HepG2 (cell line): ENCODE data around the gene MAEA. TPM values are rescaled to one million over a fixed set of nuclear protein-coding genes. Genes with fewer than 3 reads are reported as not detected.

Source experiments
- ATAC-seq: fragments of 200-7000 bp; cut with Tn5 transposase; 3 replicates; pipeline ENCODE4 v1.9.1; 2020; ENCODE audit warnings: mild to moderate bottlenecking, moderate library complexity
- BruUV-seq: library from RNA; stranded (reverse); fragments of 400-500 nt; replicated peaks from 2 replicates; lab custom pipeline; 2021; lab: Mats Ljungman, UMichigan
- CTCF ChIA-PET: fragments of 300-600 bp; formaldehyde crosslinking; extraction: SDS; loops from one replicate; lab custom pipeline; 2021; ENCODE audit warnings: low total read pairs, inconsistent platforms, low intra/inter-chr PET ratio; lab: Yijun Ruan, JAX
- POLR2A ChIA-PET: fragments of 350-600 bp; sonication (Branson Sonifier 250); formaldehyde crosslinking; loops from one replicate; lab custom pipeline; 2020; ENCODE audit warnings: antibody characterized with exemption, inconsistent platforms; lab: Yijun Ruan, JAX
- DNase-seq: peaks from one replicate; pipeline ENCODE4 v3.0.0-alpha.2; 2015; ENCODE audit warnings: low spot score
- FAIRE-seq: peaks from 3 replicates; lab custom pipeline; 2011; peaks lifted over from hg19 to GRCh38; lab: Jason Lieb, UNC
- H2AFZ ChIP-seq: one replicate; pipeline ENCODE4 v1.6.1; 2011; ENCODE audit warnings: low read length, inconsistent platforms
- H3K27ac ChIP-seq: fragments of 300-600 bp; 3 replicates; pipeline ENCODE4 v1.8.0; 2011; ENCODE audit warnings: mixed run types, mild to moderate bottlenecking, mixed read lengths, low read length, inconsistent platforms; ENCODE audit not compliant: insufficient read depth; ENCODE audit errors: extremely low read length
- H3K27me3 ChIP-seq, 2 experiments: fragments of 200-600 bp in 1 of 2; 2 replicates in 1 of 2; 3 replicates in 1 of 2; pipeline versions ENCODE4 v1.6.0 to v1.8.0; 2011; ENCODE audit warnings: low read length in 2 of 2, mild to moderate bottlenecking in 2 of 2, moderate library complexity in 2 of 2, inconsistent platforms in 1 of 2; ENCODE audit not compliant: insufficient read depth in 2 of 2, control insufficient read depth in 1 of 2
- H3K36me3 ChIP-seq, 2 experiments: fragments of 200-600 bp in 1 of 2; replicated peaks in 1 of 2; 2 replicates in 1 of 2; 3 replicates in 1 of 2; pipeline versions ENCODE4 v1.5.1 to v1.8.0; 2011; ENCODE audit warnings: low read length in 2 of 2, inconsistent platforms in 1 of 2; ENCODE audit not compliant: insufficient read depth in 2 of 2, control insufficient read depth in 1 of 2
- H3K4me1 ChIP-seq: 2 replicates; pipeline ENCODE4 v1.5.1; 2012; ENCODE audit warnings: low read length, inconsistent platforms; ENCODE audit not compliant: insufficient read depth
- H3K4me2 ChIP-seq: 2 replicates; pipeline ENCODE4 v1.6.0; 2011; ENCODE audit warnings: low read depth, low read length, inconsistent platforms
- H3K4me3 ChIP-seq, 3 experiments: fragments of 200-600 bp in 1 of 3; sonication (generic), shearing (Covaris generic) in 1 of 3; replicated peaks in 1 of 3; 2 replicates each; pipeline ENCODE4 v1.5.1; 2011 to 2016; ENCODE audit warnings: low read length in 3 of 3, inconsistent platforms in 2 of 3, low read depth in 2 of 3, mild to moderate bottlenecking in 2 of 3, control low read depth in 1 of 3, mixed read lengths in 1 of 3; ENCODE audit not compliant: insufficient read depth in 1 of 3
- H3K79me2 ChIP-seq: one replicate; pipeline ENCODE4 v1.6.1; 2011; ENCODE audit warnings: low read length, inconsistent platforms; ENCODE audit not compliant: insufficient read depth
- H3K9ac ChIP-seq: 2 replicates; pipeline ENCODE4 v1.6.0; 2011; ENCODE audit warnings: mild to moderate bottlenecking, low read depth, low read length, inconsistent platforms; ENCODE audit not compliant: insufficient read depth
- H3K9me3 ChIP-seq: 2 replicates; pipeline ENCODE4 v1.5.1; 2012; ENCODE audit warnings: mild to moderate bottlenecking, low read length
- H4K20me1 ChIP-seq: 2 replicates; pipeline ENCODE4 v1.6.0; 2011; ENCODE audit warnings: inconsistent platforms, mild to moderate bottlenecking, low read length, moderate library complexity; ENCODE audit not compliant: insufficient read depth
- JUNB ChIP-seq: sonication (generic); formaldehyde crosslinking; IDR thresholded peaks from 2 replicates; pipeline ENCODE4 v1.8.0; 2022; ENCODE audit warnings: missing genetic modification reagents, mild to moderate bottlenecking, borderline replicate concordance
- NPAS2 ChIP-seq: sonication (generic); formaldehyde crosslinking; IDR thresholded peaks from 2 replicates; pipeline ENCODE4 v1.8.0; 2022; ENCODE audit warnings: mild to moderate bottlenecking, missing genetic modification reagents, borderline replicate concordance
- PHF8 ChIP-seq: sonication (generic); formaldehyde crosslinking; IDR thresholded peaks from 2 replicates; pipeline ENCODE4 v1.5.0; 2020; ENCODE audit warnings: missing genetic modification reagents
- SP140L ChIP-seq: sonication (generic); formaldehyde crosslinking; IDR thresholded peaks from 2 replicates; pipeline ENCODE4 v1.4.0; 2020; ENCODE audit warnings: missing genetic modification reagents, borderline replicate concordance
- TCF7L2 ChIP-seq: IDR thresholded peaks from 2 replicates; pipeline ENCODE4 v1.6.1; 2011; ENCODE audit warnings: mild to moderate bottlenecking, low read depth, low read length, moderate library complexity
- WIZ ChIP-seq: sonication (generic); formaldehyde crosslinking; IDR thresholded peaks from 2 replicates; pipeline ENCODE4 v1.5.1; 2020; ENCODE audit warnings: mild to moderate bottlenecking, missing genetic modification reagents
- ZFX ChIP-seq: sonication (generic); formaldehyde crosslinking; IDR thresholded peaks from 2 replicates; pipeline ENCODE4 v1.4.0; 2020; ENCODE audit warnings: mild to moderate bottlenecking, low read depth, missing genetic modification reagents, moderate library complexity
- ZKSCAN5 ChIP-seq: sonication (generic); formaldehyde crosslinking; IDR thresholded peaks from 2 replicates; pipeline ENCODE4 v1.5.1; 2020; ENCODE audit warnings: mild to moderate bottlenecking, missing genetic modification reagents
- ZNF564 ChIP-seq: sonication (generic); formaldehyde crosslinking; IDR thresholded peaks from 2 replicates; pipeline ENCODE4 v1.8.1; 2023; ENCODE audit warnings: mild to moderate bottlenecking, missing genetic modification reagents
- ZNF713 ChIP-seq: sonication (generic); formaldehyde crosslinking; IDR thresholded peaks from 2 replicates; pipeline ENCODE4 v1.4.0; 2020; ENCODE audit warnings: mild to moderate bottlenecking, missing genetic modification reagents
- ZNF850 ChIP-seq: sonication (generic); formaldehyde crosslinking; conservative IDR thresholded peaks from 2 replicates; pipeline ENCODE4 v1.9.0; 2021; ENCODE audit warnings: mild to moderate bottlenecking, missing genetic modification reagents
- WGBS: methylation state at CpG from one replicate; pipeline ENCODE4 v1.1.6; 2017; ENCODE audit warnings: low lambda C conversion rate; 5-methylcytosine and 5-hydroxymethylcytosine counted together
- in situ Hi-C: cut with HindIII; loops from 2 replicates; pipeline ENCODE4 v1.10.0; 2017; ENCODE audit warnings: low pct_unique_long_range_greater_than_20kb; ENCODE audit not compliant: extremely low pct_ligation_motif_present
- intact Hi-C: fragments of 100-400 bp; cut with micrococcal nuclease; formaldehyde crosslinking; loops from one replicate; pipeline ENCODE4 v1.10.0; 2022; ENCODE audit not compliant: unreplicated experiment
- polyA plus RNA-seq, 8 experiments: library from polyadenylated mRNA; depleted of rRNA in 3 of 8; stranded (reverse) in 7 of 8; unstranded in 1 of 8; fragments of >200 nt; fragmentation: Illumina TruSeq in 4 of 8; extraction: Trizol in 4 of 8; gene quantifications; 2 replicates each; pipeline versions ENCODE4 v1.2.1 to v1.2.3, GENCODE V29; 2011 to 2016; ENCODE audit warnings: low read depth in 4 of 8, missing spikeins in 1 of 8, mixed read lengths in 1 of 8; ENCODE audit not compliant: insufficient read depth in 1 of 8
- total RNA-seq, 5 experiments: library from RNA; depleted of rRNA; stranded (reverse); fragments of >200 nt; fragmentation: Illumina TruSeq; extraction: Trizol; gene quantifications; 2 replicates each; pipeline ENCODE4 v1.2.3, GENCODE V29; 2016; ENCODE audit warnings: low read depth in 1 of 5
- TF ChIP-seq, protein P1 (sequence below): sonication (generic); formaldehyde crosslinking; IDR thresholded peaks from 2 replicates; pipeline ENCODE4 v1.5.1; 2020; ENCODE audit warnings: missing genetic modification reagents, mild to moderate bottlenecking, borderline replicate concordance
- TF ChIP-seq, protein P2 (sequence below): sonication (generic); formaldehyde crosslinking; IDR thresholded peaks from 2 replicates; pipeline ENCODE4 v1.4.0; 2020; ENCODE audit warnings: low read depth, mild to moderate bottlenecking, missing genetic modification reagents
- TF ChIP-seq, protein P3 (sequence below): sonication (generic); formaldehyde crosslinking; IDR thresholded peaks from 2 replicates; pipeline ENCODE4 v1.8.1; 2023; ENCODE audit warnings: mild to moderate bottlenecking, inconsistent platforms, moderate library complexity, missing genetic modification reagents, borderline replicate concordance
- TF ChIP-seq, protein P4 (sequence below): sonication (generic); formaldehyde crosslinking; IDR thresholded peaks from 2 replicates; pipeline ENCODE4 v1.8.1; 2023; ENCODE audit warnings: missing genetic modification reagents, mild to moderate bottlenecking, borderline replicate concordance
- TF ChIP-seq, protein P5 (sequence below): IDR thresholded peaks from 2 replicates; pipeline ENCODE4 v1.6.1; 2016; ENCODE audit warnings: mild to moderate bottlenecking

MAEA gene
- total and polyA plus RNA-seq, 2 of the 13 experiments (the other 11 are each of a cell fraction or from before 2014, with no cell fraction given), result 52.0 to 57.1 TPM

DNA sequence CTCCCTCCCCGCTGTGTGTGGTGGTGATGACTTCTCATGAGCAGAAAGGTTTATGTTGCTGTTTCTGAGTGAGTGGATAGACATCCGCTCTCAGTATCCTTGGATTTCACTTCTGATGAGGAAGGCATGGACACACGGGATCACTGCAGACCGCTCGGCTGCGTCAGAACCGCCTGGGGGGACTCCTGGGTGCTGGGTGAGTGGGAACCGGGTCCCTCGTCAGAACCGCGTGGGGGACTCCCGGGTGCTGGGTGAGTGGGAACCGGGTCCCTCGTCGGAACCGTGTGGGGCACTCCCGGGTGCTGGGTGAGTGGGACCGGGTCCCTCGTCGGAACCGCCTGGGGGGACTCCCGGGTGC lies 49.8 kb upstream of the MAEA start:
- no TSS peak for BruUV-seq
- Histone ChIP-seq H3K4me3 (no peak overlapping the region), H3K79me2 (peaks cover 49% of the 10 kb centered on the region), H3K27ac (no peak overlapping the region), H3K9me3 (no peaks in the 10 kb centered on the region), H3K9ac (no peak overlapping the region), H4K20me1 (peaks cover 31% of the 10 kb centered on the region; the same call in 1 of the 2 replicates), H2AFZ (no peak overlapping the region), H3K4me1 (peaks cover 2% of the 10 kb centered on the region; the same call in 1 of the 2 replicates), H3K4me2 (no peak overlapping the region), H3K36me3 (peaks cover 17 to 55% of the 10 kb centered on the region in 2 experiments; a peak in 4 of 5 replicates), H3K27me3 (no peaks in the 10 kb centered on the region)
- FAIRE-seq (no peak), DNase-seq (no peak), ATAC-seq (no peak)
- CTCF ChIA-PET, result no interaction called here
- intact Hi-C loops, result no loop called here
- in situ Hi-C loops, result no loop called here
- POLR2A ChIA-PET, result no interaction called here
- WGBS, result 92% methylated on average over 22 of the region's 22 CpGs
- TF ChIP-seq JUNB (CRISPR knock-in tag), result no peak
- no peak for TF ChIP-seq ZKSCAN5 (CRISPR knock-in tag)
- TF ChIP-seq, protein P1, sequence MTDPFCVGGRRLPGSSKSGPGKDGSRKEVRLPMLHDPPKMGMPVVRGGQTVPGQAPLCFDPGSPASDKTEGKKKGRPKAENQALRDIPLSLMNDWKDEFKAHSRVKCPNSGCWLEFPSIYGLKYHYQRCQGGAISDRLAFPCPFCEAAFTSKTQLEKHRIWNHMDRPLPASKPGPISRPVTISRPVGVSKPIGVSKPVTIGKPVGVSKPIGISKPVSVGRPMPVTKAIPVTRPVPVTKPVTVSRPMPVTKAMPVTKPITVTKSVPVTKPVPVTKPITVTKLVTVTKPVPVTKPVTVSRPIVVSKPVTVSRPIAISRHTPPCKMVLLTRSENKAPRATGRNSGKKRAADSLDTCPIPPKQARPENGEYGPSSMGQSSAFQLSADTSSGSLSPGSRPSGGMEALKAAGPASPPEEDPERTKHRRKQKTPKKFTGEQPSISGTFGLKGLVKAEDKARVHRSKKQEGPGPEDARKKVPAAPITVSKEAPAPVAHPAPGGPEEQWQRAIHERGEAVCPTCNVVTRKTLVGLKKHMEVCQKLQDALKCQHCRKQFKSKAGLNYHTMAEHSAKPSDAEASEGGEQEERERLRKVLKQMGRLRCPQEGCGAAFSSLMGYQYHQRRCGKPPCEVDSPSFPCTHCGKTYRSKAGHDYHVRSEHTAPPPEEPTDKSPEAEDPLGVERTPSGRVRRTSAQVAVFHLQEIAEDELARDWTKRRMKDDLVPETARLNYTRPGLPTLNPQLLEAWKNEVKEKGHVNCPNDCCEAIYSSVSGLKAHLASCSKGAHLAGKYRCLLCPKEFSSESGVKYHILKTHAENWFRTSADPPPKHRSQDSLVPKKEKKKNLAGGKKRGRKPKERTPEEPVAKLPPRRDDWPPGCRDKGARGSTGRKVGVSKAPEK (CRISPR knock-in tag), result no peak
- no peak for TF ChIP-seq ZFX (CRISPR knock-in tag)
- TF ChIP-seq ZNF850 (CRISPR knock-in tag), result no peak
- TF ChIP-seq SP140L (CRISPR knock-in tag), result no peak
- TF ChIP-seq, protein P2, sequence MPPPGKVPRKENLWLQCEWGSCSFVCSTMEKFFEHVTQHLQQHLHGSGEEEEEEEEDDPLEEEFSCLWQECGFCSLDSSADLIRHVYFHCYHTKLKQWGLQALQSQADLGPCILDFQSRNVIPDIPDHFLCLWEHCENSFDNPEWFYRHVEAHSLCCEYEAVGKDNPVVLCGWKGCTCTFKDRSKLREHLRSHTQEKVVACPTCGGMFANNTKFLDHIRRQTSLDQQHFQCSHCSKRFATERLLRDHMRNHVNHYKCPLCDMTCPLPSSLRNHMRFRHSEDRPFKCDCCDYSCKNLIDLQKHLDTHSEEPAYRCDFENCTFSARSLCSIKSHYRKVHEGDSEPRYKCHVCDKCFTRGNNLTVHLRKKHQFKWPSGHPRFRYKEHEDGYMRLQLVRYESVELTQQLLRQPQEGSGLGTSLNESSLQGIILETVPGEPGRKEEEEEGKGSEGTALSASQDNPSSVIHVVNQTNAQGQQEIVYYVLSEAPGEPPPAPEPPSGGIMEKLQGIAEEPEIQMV (CRISPR knock-in tag), result no peak
- no peak for TF ChIP-seq PHF8 (CRISPR knock-in tag)
- TF ChIP-seq ZNF564, result no peak
- TF ChIP-seq, protein P3, sequence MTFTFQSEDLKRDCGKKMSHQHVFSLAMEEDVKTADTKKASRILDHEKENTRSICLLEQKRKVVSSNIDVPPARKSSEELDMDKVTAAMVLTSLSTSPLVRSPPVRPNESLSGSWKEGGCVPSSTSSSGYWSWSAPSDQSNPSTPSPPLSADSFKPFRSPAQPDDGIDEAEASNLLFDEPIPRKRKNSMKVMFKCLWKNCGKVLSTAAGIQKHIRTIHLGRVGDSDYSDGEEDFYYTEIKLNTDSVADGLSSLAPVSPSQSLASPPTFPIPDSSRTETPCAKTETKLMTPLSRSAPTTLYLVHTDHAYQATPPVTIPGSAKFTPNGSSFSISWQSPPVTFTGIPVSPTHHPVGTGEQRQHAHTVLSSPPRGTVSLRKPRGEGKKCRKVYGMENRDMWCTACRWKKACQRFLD (CRISPR knock-in tag), result no peak
- TF ChIP-seq TCF7L2, result no peak
- TF ChIP-seq, protein P4, sequence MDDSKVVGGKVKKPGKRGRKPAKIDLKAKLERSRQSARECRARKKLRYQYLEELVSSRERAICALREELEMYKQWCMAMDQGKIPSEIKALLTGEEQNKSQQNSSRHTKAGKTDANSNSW, result no peak
- TF ChIP-seq NPAS2 (CRISPR knock-in tag), result no peak
- TF ChIP-seq, protein P5, sequence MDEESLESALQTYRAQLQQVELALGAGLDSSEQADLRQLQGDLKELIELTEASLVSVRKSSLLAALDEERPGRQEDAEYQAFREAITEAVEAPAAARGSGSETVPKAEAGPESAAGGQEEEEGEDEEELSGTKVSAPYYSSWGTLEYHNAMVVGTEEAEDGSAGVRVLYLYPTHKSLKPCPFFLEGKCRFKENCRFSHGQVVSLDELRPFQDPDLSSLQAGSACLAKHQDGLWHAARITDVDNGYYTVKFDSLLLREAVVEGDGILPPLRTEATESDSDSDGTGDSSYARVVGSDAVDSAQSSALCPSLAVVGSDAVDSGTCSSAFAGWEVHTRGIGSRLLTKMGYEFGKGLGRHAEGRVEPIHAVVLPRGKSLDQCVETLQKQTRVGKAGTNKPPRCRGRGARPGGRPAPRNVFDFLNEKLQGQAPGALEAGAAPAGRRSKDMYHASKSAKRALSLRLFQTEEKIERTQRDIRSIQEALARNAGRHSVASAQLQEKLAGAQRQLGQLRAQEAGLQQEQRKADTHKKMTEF (CRISPR knock-in tag), result no peak
- no peak for TF ChIP-seq ZNF713 (CRISPR knock-in tag)
- no peak for TF ChIP-seq WIZ (CRISPR knock-in tag)
